NCI-H82 (cell line): ENCODE measurements around the gene GRB14.
"Not testable (repeated sequence)": the region's sequence is repeated elsewhere in the genome, so short reads cannot be mapped to it uniquely, and the experiment has no call there.

Source experiments
- DNase-seq: peaks from one replicate; lab custom pipeline; 2025; lab: John Stamatoyannopoulos, UW

Gene GRB14

DNA sequence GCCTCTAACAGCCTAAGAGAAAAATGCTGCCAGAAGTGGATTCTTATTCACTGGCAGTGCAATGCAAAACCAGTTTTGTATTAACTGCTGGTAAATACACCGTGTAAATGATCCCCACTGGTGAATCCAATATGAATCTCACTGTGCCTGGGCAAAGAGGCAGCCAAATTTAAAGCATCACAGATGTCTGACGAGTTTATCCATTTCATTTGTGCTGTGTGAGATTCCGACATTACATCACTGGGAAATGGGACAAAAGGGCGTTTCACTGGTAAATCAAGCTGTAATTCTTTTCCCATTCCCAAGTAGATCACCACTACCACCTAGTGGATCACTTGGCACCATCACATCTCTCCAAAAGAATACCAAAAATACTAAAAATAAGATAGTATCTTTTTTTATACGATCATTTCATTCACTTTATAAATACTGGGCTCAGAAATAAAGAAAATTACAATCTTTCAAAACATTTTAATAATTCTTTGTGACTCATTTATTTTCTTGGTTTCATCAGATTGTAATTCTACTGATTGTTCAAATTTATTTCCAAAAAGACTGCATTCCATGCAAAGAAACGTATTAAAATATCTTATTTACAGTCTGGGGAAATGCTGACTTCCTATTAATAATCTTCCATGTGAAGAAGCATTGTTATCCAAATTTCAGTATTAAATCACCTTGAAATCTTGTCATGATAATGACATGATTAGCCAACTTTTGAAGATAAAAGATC, 125.6 kb downstream of the GRB14 start:
- DNase-seq, result peak; percentile 68

GRCh38 chr2:164485541-164485940, 135.7 kb downstream of the GRB14 start:
- no peak for DNase-seq

- DNase-seq, result peak; percentile 79
These were observed 141.8 kb downstream of the GRB14 start for GRCh38 chr2:164479460-164479859.

DNA sequence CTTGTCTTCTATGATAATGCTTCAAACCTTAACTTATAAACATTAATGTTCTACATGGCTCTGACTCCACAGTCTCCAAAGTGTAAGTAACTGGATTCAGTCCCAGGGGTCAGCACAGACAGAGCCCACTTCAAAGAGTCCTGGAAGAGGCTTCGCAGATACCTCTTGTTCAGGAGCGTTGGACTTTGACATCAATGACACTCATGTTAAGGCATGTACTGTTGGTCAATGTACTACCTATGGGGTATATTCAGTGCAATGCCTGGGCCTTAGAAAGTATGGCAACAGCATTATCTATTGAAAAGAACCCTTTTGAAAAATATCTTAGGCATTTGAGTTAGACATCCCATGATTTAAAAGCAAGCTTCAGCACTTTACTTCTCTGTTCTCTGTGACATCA, 143.1 kb downstream of the GRB14 start:
- no peak for DNase-seq

DNA sequence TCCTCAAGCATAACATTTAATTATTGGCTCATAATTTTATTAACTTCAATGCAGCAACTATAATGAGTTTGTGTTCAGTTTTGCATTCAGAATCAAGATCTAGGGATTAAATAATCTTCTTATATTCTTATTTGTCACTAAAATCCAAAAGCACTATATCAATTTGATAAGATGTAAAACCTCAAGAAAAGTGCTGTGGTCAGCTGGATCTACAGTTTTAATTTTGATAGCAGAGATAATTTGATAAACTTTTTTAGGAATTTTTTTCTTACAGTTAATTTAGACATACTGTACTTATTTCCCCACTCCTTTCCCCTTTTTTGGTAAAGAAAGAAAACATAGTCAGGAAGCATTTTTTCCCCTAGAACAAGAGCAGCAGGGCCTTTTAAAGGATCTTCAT, 146.4 kb downstream of the GRB14 start:
- DNase-seq, result no peak

- no peak for DNase-seq
These were observed 148.3 kb downstream of the GRB14 start for GRCh38 chr2:164473021-164473420.

DNA sequence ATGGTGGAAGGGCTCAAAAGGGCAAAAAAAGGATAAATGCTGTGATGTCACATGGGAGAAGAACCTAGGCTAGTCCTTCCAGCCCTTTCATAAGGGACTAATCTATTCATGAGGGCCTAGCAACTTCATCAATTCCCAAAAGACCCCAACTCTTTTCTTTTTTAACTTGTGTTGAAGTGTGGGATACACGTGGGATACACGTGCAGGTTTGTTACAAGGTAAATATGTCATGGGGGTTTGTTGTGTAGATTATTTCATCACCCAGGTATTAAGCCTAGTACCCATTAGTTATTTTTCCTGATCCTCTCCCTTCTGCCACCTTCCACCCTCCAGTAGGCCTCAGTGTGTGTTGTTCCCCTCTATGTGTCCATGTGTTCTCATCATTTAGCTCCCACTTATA, 156.2 kb downstream of the GRB14 start:
- DNase-seq, result not testable (repeated sequence)

DNA sequence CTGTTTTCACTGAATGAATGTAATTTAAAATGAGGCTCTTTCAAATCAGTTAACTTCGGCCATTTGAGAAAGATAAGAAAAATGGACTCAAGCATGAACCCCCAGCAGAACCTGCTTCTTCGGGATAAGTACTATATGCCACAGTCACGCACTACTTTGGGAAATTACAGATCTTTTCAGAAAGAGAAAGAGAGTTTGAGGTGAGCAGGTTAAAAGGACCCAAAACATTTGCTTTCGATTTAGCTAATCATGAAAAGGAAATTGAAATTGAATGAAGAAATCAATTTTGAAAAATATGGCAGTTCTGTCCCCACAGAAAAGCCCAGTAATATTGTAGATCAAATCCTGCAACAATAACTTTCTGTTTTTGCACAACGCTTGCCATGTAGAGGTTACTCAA, 156.9 kb downstream of the GRB14 start:
- DNase-seq, result no peak

DNA sequence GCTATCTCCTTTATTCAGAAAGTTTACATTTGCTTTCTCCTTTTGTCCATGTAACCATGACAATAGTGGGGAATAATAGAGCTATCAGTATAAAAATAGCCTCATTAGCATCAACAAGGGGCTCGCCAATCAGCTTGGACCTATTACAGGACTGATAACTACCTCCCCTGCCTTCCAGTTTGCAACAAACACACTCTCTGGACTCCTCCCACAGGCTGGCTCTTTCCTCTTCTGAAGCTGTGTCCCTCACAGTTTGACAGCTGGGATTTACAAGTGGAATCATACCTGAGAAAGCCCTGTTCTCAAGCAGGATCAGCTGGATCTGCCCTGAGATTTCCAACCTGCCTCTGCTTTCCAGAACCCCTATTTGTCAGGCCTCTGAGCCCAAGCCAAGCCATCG, 162.5 kb downstream of the GRB14 start:
- peak; percentile 68 for DNase-seq

- DNase-seq, result peak; percentile 49
These were observed 164.0 kb downstream of the GRB14 start for GRCh38 chr2:164457271-164457670.

GRCh38 chr2:164456619-164457018, 164.7 kb downstream of the GRB14 start:
- peak; percentile 71 for DNase-seq

DNA sequence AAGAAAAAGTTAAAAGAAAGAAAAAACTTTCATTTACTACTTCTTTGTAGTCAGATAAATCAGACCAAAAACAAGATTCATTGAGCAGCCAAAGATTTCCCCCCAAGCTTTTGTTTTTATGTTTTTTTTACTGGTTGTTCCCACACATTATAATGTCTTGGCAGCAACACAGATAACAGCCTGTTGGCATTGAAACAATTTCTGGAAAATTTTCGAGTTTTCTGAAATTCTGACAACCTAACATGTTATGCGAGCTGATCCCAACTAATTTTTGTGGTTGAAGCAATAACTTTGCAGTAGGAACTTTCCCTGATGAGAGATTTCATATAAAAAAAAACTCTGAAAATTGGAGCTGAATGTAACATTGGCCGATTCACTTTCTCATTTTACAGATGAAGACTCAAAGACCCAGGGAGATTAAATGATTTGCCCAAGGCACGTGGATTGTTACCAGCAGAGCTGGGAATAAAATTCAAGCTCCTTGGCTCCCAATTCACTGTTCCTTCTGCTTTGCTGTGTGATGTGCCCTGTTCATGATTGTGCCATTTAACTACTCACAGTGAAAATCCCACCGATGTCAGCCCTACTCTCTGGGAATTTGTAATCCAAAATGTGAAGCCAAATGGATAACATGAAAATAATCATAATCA, 167.5 kb downstream of the GRB14 start:
- no peak for DNase-seq

DNA sequence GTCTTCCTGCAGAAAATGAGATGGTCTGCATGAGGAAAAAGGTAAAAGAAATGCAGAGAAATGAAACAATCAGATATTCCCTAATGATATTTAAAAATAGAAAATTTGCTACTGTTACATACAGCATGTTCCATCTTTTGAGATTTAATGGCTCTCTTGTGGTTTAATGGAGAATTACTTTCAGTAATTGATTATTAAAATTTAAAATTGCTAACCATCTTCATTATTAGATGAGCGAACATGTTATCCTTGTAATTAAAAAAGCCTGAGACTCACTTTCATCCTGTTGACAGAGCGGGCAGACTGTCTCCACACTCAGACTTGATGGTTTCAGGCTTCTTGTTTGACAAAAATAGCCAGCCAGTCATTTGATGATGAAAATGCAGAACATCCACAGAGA, 171.0 kb downstream of the GRB14 start:
- no peak for DNase-seq

DNA sequence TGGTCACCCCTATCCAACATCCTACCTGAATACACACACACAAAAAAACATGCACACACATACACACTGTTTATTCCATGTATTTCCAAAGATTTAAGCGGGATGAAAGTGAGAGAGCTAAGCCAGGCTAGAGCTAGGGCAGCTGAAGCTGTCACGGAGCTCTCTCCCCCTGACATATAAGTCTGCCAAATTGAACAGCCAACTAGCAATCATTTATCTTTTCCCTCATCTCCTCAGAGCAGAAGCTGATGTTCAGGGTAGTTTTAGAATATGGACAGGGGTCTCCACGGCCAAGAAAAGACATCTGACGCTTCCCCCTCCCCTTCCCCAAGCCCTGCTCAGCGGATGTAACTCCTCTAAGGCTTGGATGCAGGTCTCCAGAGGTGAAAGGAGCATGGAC, 171.6 kb downstream of the GRB14 start:
- no peak for DNase-seq

- no peak for DNase-seq
These were observed 173.6 kb downstream of the GRB14 start for GRCh38 chr2:164447660-164448059.
